ENCODE measurements around the gene SCGN. TPM values are rescaled to one million over a fixed set of nuclear protein-coding genes. Genes with fewer than 3 reads are reported as not detected.
A peak's percentile ranks its signal among the peaks of the same experiment; 100 is the strongest.

The SCGN gene
- total and polyA plus RNA-seq, 2 of the 13 experiments (the other 11 are each of a cell fraction or from before 2014, with no cell fraction given), result 2.9 to 29.0 TPM

DNA sequence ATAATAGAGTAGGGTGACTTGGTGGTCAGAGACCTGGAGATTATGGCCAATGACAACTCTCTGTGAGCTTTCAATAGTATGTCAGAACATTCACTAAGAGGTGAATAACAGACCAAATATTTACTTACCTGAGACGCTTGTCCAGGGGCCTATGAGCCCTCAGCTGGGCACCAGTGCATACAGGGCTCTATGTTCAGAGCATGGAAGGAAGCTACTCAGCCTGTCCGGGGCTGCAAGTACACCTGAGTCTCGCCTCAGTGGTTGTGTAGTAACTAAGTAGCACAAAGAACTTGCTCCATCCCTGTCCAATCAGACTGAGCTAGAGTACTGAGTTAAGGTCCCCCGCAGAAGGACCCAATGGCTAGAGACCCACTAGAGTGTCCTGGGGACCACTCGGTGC, 11.6 kb upstream of the SCGN start (continued):
- TF ChIP-seq TARDBP (CRISPR knock-in tag; IDR thresholded peaks at IDR 0.05) (peak; percentile 83), ZBTB7A (CRISPR knock-in tag; IDR thresholded peaks at IDR 0.05) (no peak), IRF2 (CRISPR knock-in tag; IDR thresholded peaks at IDR 0.05) (peak; percentile 47; the same call in 1 of the 2 replicates), HNRNPH1 (optimal IDR thresholded peaks at IDR 0.05; ENCODE audit: low read depth, low read length) (no peak), SRY (CRISPR knock-in tag; IDR thresholded peaks at IDR 0.05) (no peak), AGO2 (optimal IDR thresholded peaks at IDR 0.05; ENCODE audit: low read depth, low read length) (no peak), ZNF460 (CRISPR knock-in tag; IDR thresholded peaks at IDR 0.05; ENCODE audit: borderline replicate concordance) (no peak), ZNF232 (CRISPR knock-in tag; IDR thresholded peaks at IDR 0.05; ENCODE audit: borderline replicate concordance) (no peak), MZF1 (CRISPR knock-in tag; IDR thresholded peaks at IDR 0.05; ENCODE audit: borderline replicate concordance) (no peak), RFX1 (IDR thresholded peaks at IDR 0.05) (no peak), SMYD3 (CRISPR knock-in tag; IDR thresholded peaks at IDR 0.05) (peak; percentile 32; the same call in 1 of the 2 replicates), ZSCAN22 (CRISPR knock-in tag; IDR thresholded peaks at IDR 0.05) (no peak), MEIS1 (CRISPR knock-in tag; IDR thresholded peaks at IDR 0.05; ENCODE audit: borderline replicate concordance) (no peak), HIVEP1 (CRISPR knock-in tag; IDR thresholded peaks at IDR 0.05) (no peak), ZSCAN31 (CRISPR knock-in tag; IDR thresholded peaks at IDR 0.05; ENCODE audit: low read depth) (no peak), ZNF143 (CRISPR knock-in tag; IDR thresholded peaks at IDR 0.05) (no peak), U2AF2 (IDR thresholded peaks at IDR 0.05; ENCODE audit: low read depth, low read length) (no peak), ZNF563 (CRISPR knock-in tag; IDR thresholded peaks at IDR 0.05) (no peak), ZNF546 (CRISPR knock-in tag; conservative IDR thresholded peaks at IDR 0.05) (no peak), ZNF660 (CRISPR knock-in tag; IDR thresholded peaks at IDR 0.05; ENCODE audit: borderline replicate concordance, low read depth) (no peak), FOSL1 (CRISPR knock-in tag; IDR thresholded peaks at IDR 0.05; ENCODE audit: borderline replicate concordance) (peak; percentile 20; the same call in 1 of the 2 replicates), SP2 (CRISPR knock-in tag; IDR thresholded peaks at IDR 0.05) (no peak), ZNF773 (CRISPR knock-in tag; IDR thresholded peaks at IDR 0.05; ENCODE audit: borderline replicate concordance) (no peak)
- TF ChIP-seq, protein P1, sequence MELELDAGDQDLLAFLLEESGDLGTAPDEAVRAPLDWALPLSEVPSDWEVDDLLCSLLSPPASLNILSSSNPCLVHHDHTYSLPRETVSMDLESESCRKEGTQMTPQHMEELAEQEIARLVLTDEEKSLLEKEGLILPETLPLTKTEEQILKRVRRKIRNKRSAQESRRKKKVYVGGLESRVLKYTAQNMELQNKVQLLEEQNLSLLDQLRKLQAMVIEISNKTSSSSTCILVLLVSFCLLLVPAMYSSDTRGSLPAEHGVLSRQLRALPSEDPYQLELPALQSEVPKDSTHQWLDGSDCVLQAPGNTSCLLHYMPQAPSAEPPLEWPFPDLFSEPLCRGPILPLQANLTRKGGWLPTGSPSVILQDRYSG (CRISPR knock-in tag; IDR thresholded peaks at IDR 0.05), result no peak
- TF ChIP-seq, protein P2, sequence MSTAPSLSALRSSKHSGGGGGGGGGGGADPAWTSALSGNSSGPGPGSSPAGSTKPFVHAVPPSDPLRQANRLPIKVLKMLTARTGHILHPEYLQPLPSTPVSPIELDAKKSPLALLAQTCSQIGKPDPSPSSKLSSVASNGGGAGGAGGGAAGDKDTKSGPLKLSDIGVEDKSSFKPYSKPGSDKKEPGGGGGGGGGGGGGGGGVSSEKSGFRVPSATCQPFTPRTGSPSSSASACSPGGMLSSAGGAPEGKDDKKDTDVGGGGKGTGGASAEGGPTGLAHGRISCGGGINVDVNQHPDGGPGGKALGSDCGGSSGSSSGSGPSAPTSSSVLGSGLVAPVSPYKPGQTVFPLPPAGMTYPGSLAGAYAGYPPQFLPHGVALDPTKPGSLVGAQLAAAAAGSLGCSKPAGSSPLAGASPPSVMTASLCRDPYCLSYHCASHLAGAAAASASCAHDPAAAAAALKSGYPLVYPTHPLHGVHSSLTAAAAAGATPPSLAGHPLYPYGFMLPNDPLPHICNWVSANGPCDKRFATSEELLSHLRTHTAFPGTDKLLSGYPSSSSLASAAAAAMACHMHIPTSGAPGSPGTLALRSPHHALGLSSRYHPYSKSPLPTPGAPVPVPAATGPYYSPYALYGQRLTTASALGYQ (CRISPR knock-in tag; IDR thresholded peaks at IDR 0.05), result no peak
- TF ChIP-seq, protein P3, sequence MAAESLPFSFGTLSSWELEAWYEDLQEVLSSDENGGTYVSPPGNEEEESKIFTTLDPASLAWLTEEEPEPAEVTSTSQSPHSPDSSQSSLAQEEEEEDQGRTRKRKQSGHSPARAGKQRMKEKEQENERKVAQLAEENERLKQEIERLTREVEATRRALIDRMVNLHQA (CRISPR knock-in tag; IDR thresholded peaks at IDR 0.05), result no peak
- TF ChIP-seq, protein P4, sequence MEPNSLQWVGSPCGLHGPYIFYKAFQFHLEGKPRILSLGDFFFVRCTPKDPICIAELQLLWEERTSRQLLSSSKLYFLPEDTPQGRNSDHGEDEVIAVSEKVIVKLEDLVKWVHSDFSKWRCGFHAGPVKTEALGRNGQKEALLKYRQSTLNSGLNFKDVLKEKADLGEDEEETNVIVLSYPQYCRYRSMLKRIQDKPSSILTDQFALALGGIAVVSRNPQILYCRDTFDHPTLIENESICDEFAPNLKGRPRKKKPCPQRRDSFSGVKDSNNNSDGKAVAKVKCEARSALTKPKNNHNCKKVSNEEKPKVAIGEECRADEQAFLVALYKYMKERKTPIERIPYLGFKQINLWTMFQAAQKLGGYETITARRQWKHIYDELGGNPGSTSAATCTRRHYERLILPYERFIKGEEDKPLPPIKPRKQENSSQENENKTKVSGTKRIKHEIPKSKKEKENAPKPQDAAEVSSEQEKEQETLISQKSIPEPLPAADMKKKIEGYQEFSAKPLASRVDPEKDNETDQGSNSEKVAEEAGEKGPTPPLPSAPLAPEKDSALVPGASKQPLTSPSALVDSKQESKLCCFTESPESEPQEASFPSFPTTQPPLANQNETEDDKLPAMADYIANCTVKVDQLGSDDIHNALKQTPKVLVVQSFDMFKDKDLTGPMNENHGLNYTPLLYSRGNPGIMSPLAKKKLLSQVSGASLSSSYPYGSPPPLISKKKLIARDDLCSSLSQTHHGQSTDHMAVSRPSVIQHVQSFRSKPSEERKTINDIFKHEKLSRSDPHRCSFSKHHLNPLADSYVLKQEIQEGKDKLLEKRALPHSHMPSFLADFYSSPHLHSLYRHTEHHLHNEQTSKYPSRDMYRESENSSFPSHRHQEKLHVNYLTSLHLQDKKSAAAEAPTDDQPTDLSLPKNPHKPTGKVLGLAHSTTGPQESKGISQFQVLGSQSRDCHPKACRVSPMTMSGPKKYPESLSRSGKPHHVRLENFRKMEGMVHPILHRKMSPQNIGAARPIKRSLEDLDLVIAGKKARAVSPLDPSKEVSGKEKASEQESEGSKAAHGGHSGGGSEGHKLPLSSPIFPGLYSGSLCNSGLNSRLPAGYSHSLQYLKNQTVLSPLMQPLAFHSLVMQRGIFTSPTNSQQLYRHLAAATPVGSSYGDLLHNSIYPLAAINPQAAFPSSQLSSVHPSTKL (CRISPR knock-in tag; IDR thresholded peaks at IDR 0.05), result peak; percentile 88
